HEK293 (cell line): ENCODE measurements around the gene MKI67.

Experiments used
- EGR2 ChIP-seq: fragments of 450-650 bp; formaldehyde crosslinking; IDR thresholded peaks from 2 replicates; pipeline ENCODE4 v1.5.1; 2016; ENCODE audit warnings: low read depth, missing biosample characterization, missing genetic modification characterization
- GFI1B ChIP-seq: fragments of 450-650 bp; formaldehyde crosslinking; IDR thresholded peaks from 2 replicates; pipeline ENCODE4 v1.5.1; 2016; ENCODE audit warnings: missing biosample characterization, missing genetic modification characterization
- KLF1 ChIP-seq: fragments of 450-650 bp; formaldehyde crosslinking; IDR thresholded peaks from 2 replicates; pipeline ENCODE4 v1.5.1; 2016; ENCODE audit warnings: missing biosample characterization, missing genetic modification characterization
- KLF7 ChIP-seq: fragments of 450-650 bp; formaldehyde crosslinking; IDR thresholded peaks from 2 replicates; pipeline ENCODE4 v1.5.1; 2016; ENCODE audit warnings: missing biosample characterization, missing genetic modification characterization, borderline replicate concordance
- OVOL3 ChIP-seq: fragments of 450-650 bp; formaldehyde crosslinking; IDR thresholded peaks from 2 replicates; pipeline ENCODE4 v1.5.1; 2016; ENCODE audit warnings: missing biosample characterization, missing genetic modification characterization
- PRDM2 ChIP-seq: fragments of 450-650 bp; formaldehyde crosslinking; IDR thresholded peaks from 2 replicates; pipeline ENCODE4 v1.5.1; 2016; ENCODE audit warnings: missing biosample characterization, missing genetic modification characterization, borderline replicate concordance
- SCRT2 ChIP-seq: fragments of 450-650 bp; formaldehyde crosslinking; IDR thresholded peaks from 2 replicates; pipeline ENCODE4 v1.5.1; 2016; ENCODE audit warnings: missing biosample characterization, missing genetic modification characterization
- SP2 ChIP-seq: fragments of 450-650 bp; formaldehyde crosslinking; IDR thresholded peaks from 2 replicates; pipeline ENCODE4 v1.5.1; 2016; ENCODE audit warnings: missing biosample characterization, missing genetic modification characterization
- ZBTB49 ChIP-seq: fragments of 450-650 bp; formaldehyde crosslinking; IDR thresholded peaks from 2 replicates; pipeline ENCODE4 v1.5.1; 2016; ENCODE audit warnings: missing biosample characterization, missing genetic modification characterization, low read depth
- ZFHX2 ChIP-seq: fragments of 450-650 bp; formaldehyde crosslinking; conservative IDR thresholded peaks from 2 replicates; pipeline ENCODE4 v1.5.1; 2016; ENCODE audit warnings: missing biosample characterization, missing genetic modification characterization
- ZFP37 ChIP-seq: fragments of 450-650 bp; formaldehyde crosslinking; IDR thresholded peaks from 2 replicates; pipeline ENCODE4 v1.5.1; 2016; ENCODE audit warnings: missing biosample characterization, missing genetic modification characterization
- ZFP69B ChIP-seq: fragments of 450-650 bp; formaldehyde crosslinking; IDR thresholded peaks from 2 replicates; pipeline ENCODE4 v1.5.1; 2016; ENCODE audit warnings: missing biosample characterization, missing genetic modification characterization
- ZNF133 ChIP-seq: fragments of 450-650 bp; formaldehyde crosslinking; IDR thresholded peaks from 2 replicates; pipeline ENCODE4 v1.5.1; 2016; ENCODE audit warnings: missing biosample characterization, missing genetic modification characterization
- ZNF23 ChIP-seq: fragments of 450-650 bp; formaldehyde crosslinking; IDR thresholded peaks from 2 replicates; pipeline ENCODE4 v1.5.1; 2016; ENCODE audit warnings: missing biosample characterization, missing genetic modification characterization, borderline replicate concordance
- ZNF239 ChIP-seq: fragments of 450-650 bp; formaldehyde crosslinking; IDR thresholded peaks from 2 replicates; pipeline ENCODE4 v1.5.1; 2016; ENCODE audit warnings: missing biosample characterization, missing genetic modification characterization
- ZNF266 ChIP-seq: fragments of 450-650 bp; formaldehyde crosslinking; IDR thresholded peaks from 2 replicates; pipeline ENCODE4 v1.5.1; 2016; ENCODE audit warnings: missing biosample characterization, missing genetic modification characterization, low read depth
- ZNF292 ChIP-seq: fragments of 450-650 bp; formaldehyde crosslinking; IDR thresholded peaks from 2 replicates; pipeline ENCODE4 v1.5.1; 2016; ENCODE audit warnings: low read depth, missing biosample characterization, missing genetic modification characterization, borderline replicate concordance
- ZNF324 ChIP-seq: fragments of 450-650 bp; formaldehyde crosslinking; IDR thresholded peaks from 2 replicates; pipeline ENCODE4 v1.5.1; 2016; ENCODE audit warnings: missing biosample characterization, missing genetic modification characterization
- ZNF350 ChIP-seq: fragments of 450-650 bp; formaldehyde crosslinking; IDR thresholded peaks from 2 replicates; pipeline ENCODE4 v1.5.0; 2017; ENCODE audit warnings: missing biosample characterization, mild to moderate bottlenecking, missing genetic modification characterization
- ZNF37A ChIP-seq: fragments of 450-650 bp; IDR thresholded peaks from 2 replicates; pipeline ENCODE4 v1.5.1; 2018; ENCODE audit warnings: missing biosample characterization, missing genetic modification characterization
- ZNF394 ChIP-seq: fragments of 450-650 bp; formaldehyde crosslinking; IDR thresholded peaks from 2 replicates; pipeline ENCODE4 v1.5.1; 2016; ENCODE audit warnings: missing biosample characterization, missing genetic modification characterization, mild to moderate bottlenecking, moderate library complexity, borderline replicate concordance
- ZNF416 ChIP-seq: fragments of 450-650 bp; formaldehyde crosslinking; IDR thresholded peaks from 2 replicates; pipeline ENCODE4 v1.5.1; 2016; ENCODE audit warnings: missing biosample characterization, missing genetic modification characterization
- ZNF548 ChIP-seq: fragments of 450-650 bp; formaldehyde crosslinking; IDR thresholded peaks from 2 replicates; pipeline ENCODE4 v1.5.1; 2016; ENCODE audit warnings: missing biosample characterization, missing genetic modification characterization
- ZNF561 ChIP-seq: fragments of 450-650 bp; IDR thresholded peaks from 2 replicates; pipeline ENCODE4 v1.5.1; 2018; ENCODE audit warnings: missing biosample characterization, missing genetic modification characterization, borderline replicate concordance
- ZNF585B ChIP-seq: fragments of 450-650 bp; formaldehyde crosslinking; IDR thresholded peaks from 2 replicates; pipeline ENCODE4 v1.5.1; 2016; ENCODE audit warnings: missing biosample characterization, missing genetic modification characterization
- ZNF658 ChIP-seq: fragments of 450-650 bp; formaldehyde crosslinking; IDR thresholded peaks from 2 replicates; pipeline ENCODE4; 2016; ENCODE audit warnings: missing biosample characterization, missing genetic modification characterization
- TF ChIP-seq, protein P1 (sequence below): fragments of 450-650 bp; formaldehyde crosslinking; IDR thresholded peaks from 2 replicates; pipeline ENCODE4 v1.5.1; 2016; ENCODE audit warnings: missing biosample characterization, missing genetic modification characterization
- TF ChIP-seq, protein P2 (sequence below): fragments of 450-650 bp; formaldehyde crosslinking; IDR thresholded peaks from 2 replicates; pipeline ENCODE4 v1.5.1; 2017; ENCODE audit warnings: missing biosample characterization, missing genetic modification characterization
- TF ChIP-seq, protein P3 (sequence below): fragments of 450-650 bp; formaldehyde crosslinking; IDR thresholded peaks from 2 replicates; pipeline ENCODE4 v1.5.1; 2016; ENCODE audit warnings: missing biosample characterization, missing genetic modification characterization

The MKI67 gene

DNA sequence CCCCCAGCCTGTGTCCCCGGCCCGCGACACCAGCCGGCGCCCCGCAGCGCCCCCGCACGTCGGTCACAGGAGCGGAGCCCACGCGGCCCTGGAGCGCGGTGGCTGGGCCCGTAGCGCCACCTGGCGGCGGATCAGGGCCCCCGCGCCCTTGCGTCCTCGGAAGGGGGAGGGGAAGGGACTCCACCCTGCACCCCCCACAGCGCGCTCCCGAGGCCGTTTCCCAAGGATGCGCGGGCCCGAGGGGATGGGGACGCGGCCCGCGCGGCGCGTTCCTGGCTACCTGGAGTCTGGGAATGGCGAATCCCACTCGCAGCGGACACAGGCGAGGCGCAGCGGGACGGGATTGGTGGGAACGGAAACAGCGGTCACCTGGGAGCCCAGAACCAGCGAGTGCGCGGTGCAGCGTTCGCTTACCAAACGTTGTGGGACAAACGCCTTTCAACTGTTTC, 23.8 kb upstream of the MKI67 start (continued):
- peak; percentile 82; the same call in 1 of the 2 replicates for TF ChIP-seq KLF7 (tag by site-specific recombination)
- TF ChIP-seq, protein P1, sequence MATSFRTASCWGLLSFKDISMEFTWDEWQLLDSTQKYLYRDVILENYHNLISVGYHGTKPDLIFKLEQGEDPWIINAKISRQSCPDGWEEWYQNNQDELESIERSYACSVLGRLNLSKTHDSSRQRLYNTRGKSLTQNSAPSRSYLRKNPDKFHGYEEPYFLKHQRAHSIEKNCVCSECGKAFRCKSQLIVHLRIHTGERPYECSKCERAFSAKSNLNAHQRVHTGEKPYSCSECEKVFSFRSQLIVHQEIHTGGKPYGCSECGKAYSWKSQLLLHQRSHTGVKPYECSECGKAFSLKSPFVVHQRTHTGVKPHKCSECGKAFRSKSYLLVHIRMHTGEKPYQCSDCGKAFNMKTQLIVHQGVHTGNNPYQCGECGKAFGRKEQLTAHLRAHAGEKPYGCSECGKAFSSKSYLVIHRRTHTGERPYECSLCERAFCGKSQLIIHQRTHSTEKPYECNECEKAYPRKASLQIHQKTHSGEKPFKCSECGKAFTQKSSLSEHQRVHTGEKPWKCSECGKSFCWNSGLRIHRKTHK: no peak
- no peak for TF ChIP-seq ZNF350 (tag by site-specific recombination)
- no peak for TF ChIP-seq GFI1B (tag by site-specific recombination)
- TF ChIP-seq ZNF23 (tag by site-specific recombination): no peak
- TF ChIP-seq ZFP37 (tag by site-specific recombination): 0 out of 2 replicates have a peak, but pooled peaks have one; percentile 62
- TF ChIP-seq ZNF394: no peak
- no peak for TF ChIP-seq ZNF239 (tag by site-specific recombination)
- TF ChIP-seq OVOL3 (tag by site-specific recombination): no peak
- TF ChIP-seq ZNF37A (tag by site-specific recombination): no peak
- peak; percentile 69 for TF ChIP-seq ZFHX2 (tag by site-specific recombination)
- peak; percentile 58; the same call in 1 of the 2 replicates for TF ChIP-seq ZFP69B
- TF ChIP-seq ZBTB49 (tag by site-specific recombination): no peak
- no peak for TF ChIP-seq SP2 (tag by site-specific recombination)
- peak; percentile 79 for TF ChIP-seq KLF1
- no peak for TF ChIP-seq ZNF266 (tag by site-specific recombination)
- TF ChIP-seq ZNF548: no peak
- peak; percentile 18; the same call in 1 of the 2 replicates for TF ChIP-seq EGR2 (tag by site-specific recombination)
- TF ChIP-seq ZNF658 (tag by site-specific recombination): no peak
- no peak for TF ChIP-seq ZNF416
- TF ChIP-seq ZNF324: peak; percentile 56; the same call in 1 of the 2 replicates
- TF ChIP-seq PRDM2 (tag by site-specific recombination): no peak
- TF ChIP-seq SCRT2 (tag by site-specific recombination): no peak
- TF ChIP-seq ZNF561 (tag by site-specific recombination): peak; percentile 87
- no peak for TF ChIP-seq ZNF133 (tag by site-specific recombination)
- TF ChIP-seq ZNF292 (tag by site-specific recombination): no peak
- TF ChIP-seq, protein P2, sequence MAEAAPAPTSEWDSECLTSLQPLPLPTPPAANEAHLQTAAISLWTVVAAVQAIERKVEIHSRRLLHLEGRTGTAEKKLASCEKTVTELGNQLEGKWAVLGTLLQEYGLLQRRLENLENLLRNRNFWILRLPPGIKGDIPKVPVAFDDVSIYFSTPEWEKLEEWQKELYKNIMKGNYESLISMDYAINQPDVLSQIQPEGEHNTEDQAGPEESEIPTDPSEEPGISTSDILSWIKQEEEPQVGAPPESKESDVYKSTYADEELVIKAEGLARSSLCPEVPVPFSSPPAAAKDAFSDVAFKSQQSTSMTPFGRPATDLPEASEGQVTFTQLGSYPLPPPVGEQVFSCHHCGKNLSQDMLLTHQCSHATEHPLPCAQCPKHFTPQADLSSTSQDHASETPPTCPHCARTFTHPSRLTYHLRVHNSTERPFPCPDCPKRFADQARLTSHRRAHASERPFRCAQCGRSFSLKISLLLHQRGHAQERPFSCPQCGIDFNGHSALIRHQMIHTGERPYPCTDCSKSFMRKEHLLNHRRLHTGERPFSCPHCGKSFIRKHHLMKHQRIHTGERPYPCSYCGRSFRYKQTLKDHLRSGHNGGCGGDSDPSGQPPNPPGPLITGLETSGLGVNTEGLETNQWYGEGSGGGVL (tag by site-specific recombination): no peak
- TF ChIP-seq ZNF585B (tag by site-specific recombination): no peak
- TF ChIP-seq, protein P3, sequence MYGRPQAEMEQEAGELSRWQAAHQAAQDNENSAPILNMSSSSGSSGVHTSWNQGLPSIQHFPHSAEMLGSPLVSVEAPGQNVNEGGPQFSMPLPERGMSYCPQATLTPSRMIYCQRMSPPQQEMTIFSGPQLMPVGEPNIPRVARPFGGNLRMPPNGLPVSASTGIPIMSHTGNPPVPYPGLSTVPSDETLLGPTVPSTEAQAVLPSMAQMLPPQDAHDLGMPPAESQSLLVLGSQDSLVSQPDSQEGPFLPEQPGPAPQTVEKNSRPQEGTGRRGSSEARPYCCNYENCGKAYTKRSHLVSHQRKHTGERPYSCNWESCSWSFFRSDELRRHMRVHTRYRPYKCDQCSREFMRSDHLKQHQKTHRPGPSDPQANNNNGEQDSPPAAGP: peak; percentile 61; the same call in 1 of the 2 replicates
